HCT116 (cell line): Measurements from ENCODE around the gene FMC1. TPM values are rescaled to one million over a fixed set of nuclear protein-coding genes. Genes with fewer than 3 reads are reported as not detected.

Experiments
- ATAC-seq: fragments of 200-7000 bp; cut with Tn5 transposase; 2 replicates; pipeline ENCODE4 v1.9.1; 2020; ENCODE audit warnings: mild to moderate bottlenecking, moderate library complexity
- BruUV-seq: library from RNA; stranded (reverse); fragments of 400-500 nt; replicated peaks from 2 replicates; lab custom pipeline; 2021; lab: Mats Ljungman, UMichigan
- CTCF ChIA-PET: fragments of 300-600 bp; sonication (Branson Sonifier 250); formaldehyde crosslinking; loops from one replicate; lab custom pipeline; 2021; ENCODE audit warnings: antibody characterized with exemption; lab: Charles Lee
- POLR2A ChIA-PET: fragments of 300-600, 350-600 bp; sonication (Branson Sonifier 250); formaldehyde crosslinking; loops from one replicate; lab custom pipeline; 2021; ENCODE audit warnings: antibody characterized with exemption; lab: Charles Lee
- RAD21 ChIA-PET, 2 experiments: fragments of 300-600 bp; sonication (Branson Sonifier 250); formaldehyde crosslinking; loops; one replicate each; lab custom pipeline; 2023; ENCODE audit warnings: low total read pairs in 2 of 2; ENCODE audit not compliant: uncharacterized antibody in 2 of 2, unreplicated experiment in 2 of 2, low non-redundant PET in 1 of 2; lab: Charles Lee
- DNase-seq: peaks from one replicate; pipeline ENCODE4 v3.0.0-alpha.2; 2010; ENCODE audit warnings: low read depth, low spot score
- H2AFZ ChIP-seq: fragments of 200-600 bp; shearing (Covaris generic), sonication (generic); 2 replicates; pipeline ENCODE4 v1.6.1; 2017; ENCODE audit warnings: low read depth, mixed run types, mixed read lengths, antibody characterized with exemption, low read length; ENCODE audit not compliant: poor library complexity, severe bottlenecking
- H3K27ac ChIP-seq: 2 replicates; pipeline ENCODE4 v1.5.1; 2012; ENCODE audit warnings: low read depth, low read length
- H3K27me3 ChIP-seq: fragments of 200-600 bp; sonication (generic); 2 replicates; pipeline ENCODE4 v1.6.1; 2016; ENCODE audit warnings: mixed run types, low read length, mixed read lengths; ENCODE audit not compliant: insufficient read depth
- H3K36me3 ChIP-seq, 2 experiments: fragments of 200-500 bp in 1 of 2; fragments of 200-600 bp in 1 of 2; sonication (Bioruptor generic) in 1 of 2; sonication (generic) in 1 of 2; 2 replicates each; pipeline versions ENCODE4 v1.5.1 to v1.6.1; 2014 to 2016; ENCODE audit warnings: low read length in 2 of 2, inconsistent platforms in 1 of 2, mixed read lengths in 1 of 2, mixed run types in 1 of 2; ENCODE audit not compliant: insufficient read depth in 2 of 2, control insufficient read depth in 1 of 2
- H3K4me1 ChIP-seq, 2 experiments: fragments of 200-600 bp in 1 of 2; sonication (generic) in 1 of 2; 2 replicates each; pipeline versions ENCODE4 v1.5.1 to v1.6.1; 2012 to 2017; ENCODE audit warnings: low read length in 2 of 2, inconsistent platforms in 1 of 2, mild to moderate bottlenecking in 1 of 2, mixed read lengths in 1 of 2, mixed run types in 1 of 2, moderate library complexity in 1 of 2; ENCODE audit not compliant: insufficient read depth in 2 of 2, control insufficient read depth in 1 of 2
- H3K4me2 ChIP-seq: fragments of 200-600 bp; sonication (generic); 2 replicates; pipeline ENCODE4 v1.6.1; 2017; ENCODE audit warnings: mixed run types, low read length, mixed read lengths
- H3K4me3 ChIP-seq, 2 experiments: fragments of 200-600 bp in 1 of 2; sonication (generic) in 1 of 2; replicated peaks in 1 of 2; 2 replicates each; pipeline ENCODE4 v1.5.1; 2011 to 2016; ENCODE audit warnings: low read length in 2 of 2, control low read depth in 1 of 2, low read depth in 1 of 2, mild to moderate bottlenecking in 1 of 2, mixed read lengths in 1 of 2, mixed run types in 1 of 2
- H3K79me2 ChIP-seq: fragments of 200-600 bp; sonication (generic); 2 replicates; pipeline ENCODE4 v1.6.1; 2017; ENCODE audit warnings: mild to moderate bottlenecking, mixed run types, low read length, moderate library complexity, mixed read lengths; ENCODE audit not compliant: insufficient read depth
- H3K9ac ChIP-seq: fragments of 200-600 bp; sonication (generic); 2 replicates; pipeline ENCODE4 v1.6.1; 2016; ENCODE audit warnings: low read length, mixed read lengths
- H3K9me2 ChIP-seq: fragments of 200-600 bp; sonication (generic), shearing (Covaris generic); 2 replicates; pipeline ENCODE4 v1.6.1; 2017; ENCODE audit warnings: mixed run types, mild to moderate bottlenecking, moderate library complexity; ENCODE audit not compliant: insufficient read depth
- H3K9me3 ChIP-seq, 2 experiments: fragments of 200-500 bp in 1 of 2; fragments of 200-600 bp in 1 of 2; sonication (Bioruptor generic) in 1 of 2; sonication (generic) in 1 of 2; 2 replicates each; pipeline ENCODE4 v1.6.1; 2014 to 2017; ENCODE audit warnings: low read length in 2 of 2, mixed read lengths in 2 of 2, inconsistent platforms in 1 of 2, low read depth in 1 of 2, mild to moderate bottlenecking in 1 of 2, mixed run types in 1 of 2, moderate library complexity in 1 of 2; ENCODE audit not compliant: control insufficient read depth in 1 of 2, insufficient read depth in 1 of 2
- H4K20me1 ChIP-seq: fragments of 200-600 bp; sonication (generic), shearing (Covaris generic); 2 replicates; pipeline ENCODE4 v1.6.1; 2017; ENCODE audit warnings: mixed run types, mild to moderate bottlenecking, moderate library complexity; ENCODE audit not compliant: insufficient read depth
- CBX3 ChIP-seq: IDR thresholded peaks from 2 replicates; pipeline ENCODE4 v1.6.1; 2012; ENCODE audit warnings: low read depth
- CEBPB ChIP-seq: IDR thresholded peaks from 2 replicates; pipeline ENCODE4 v1.6.1; 2012; ENCODE audit warnings: low read depth
- CTCF ChIP-seq, 3 experiments: fragments of 200-600 bp in 1 of 3; sonication (generic) in 1 of 3; IDR thresholded peaks in 2 of 3; conservative IDR thresholded peaks in 1 of 3; 2 replicates each; pipeline ENCODE4 v1.5.1; 2012 to 2017; ENCODE audit warnings: low read depth in 2 of 3, low read length in 2 of 3, antibody characterized with exemption in 1 of 3, borderline replicate concordance in 1 of 3, control low read depth in 1 of 3, mild to moderate bottlenecking in 1 of 3, mixed read lengths in 1 of 3, mixed run types in 1 of 3, moderate library complexity in 1 of 3; ENCODE audit not compliant: insufficient read depth in 1 of 3
- EZH2phosphoT487 ChIP-seq: fragments of 200-600 bp; IDR thresholded peaks from 2 replicates; pipeline ENCODE4 v1.6.1; 2018; ENCODE audit warnings: antibody characterized with exemption, borderline replicate concordance
- FOSL1 ChIP-seq: IDR thresholded peaks from 2 replicates; pipeline ENCODE4 v1.6.1; 2012; ENCODE audit warnings: low read depth
- SIN3A ChIP-seq: IDR thresholded peaks from 2 replicates; pipeline ENCODE4 v1.6.1; 2012; ENCODE audit warnings: low read depth
- SP1 ChIP-seq: IDR thresholded peaks from 2 replicates; pipeline ENCODE4 v1.6.1; 2012; ENCODE audit warnings: low read depth
- SRF ChIP-seq: IDR thresholded peaks from 2 replicates; pipeline ENCODE4 v1.6.1; 2012; ENCODE audit warnings: low read depth
- TCF7L2 ChIP-seq: IDR thresholded peaks from 2 replicates; pipeline ENCODE4 v1.7.0; 2011; ENCODE audit warnings: borderline replicate concordance, inconsistent platforms; ENCODE audit not compliant: insufficient read depth, insufficient read length; ENCODE audit errors: extremely low read depth
- ZFX ChIP-seq: fragments of 450-650 bp; IDR thresholded peaks from 2 replicates; pipeline ENCODE4 v1.6.1; 2017
- ZNF274 ChIP-seq: fragments of 200-500 bp; sonication (Bioruptor generic); IDR thresholded peaks from 2 replicates; pipeline ENCODE4 v1.6.1; 2014; ENCODE audit warnings: mild to moderate bottlenecking, low read depth, low read length, inconsistent platforms
- intact Hi-C: fragments of 100-400 bp; cut with micrococcal nuclease; formaldehyde crosslinking; loops from 2 replicates; pipeline ENCODE4 v1.10.0; 2022
- total RNA-seq: library from RNA; stranded (reverse); gene quantifications from one replicate; pipeline ENCODE4 v1.2.1, GENCODE V29; 2021; ENCODE audit not compliant: unreplicated experiment

Gene FMC1
- total RNA-seq, 1 experiment from 2014 or later: 19.4 TPM

DNA sequence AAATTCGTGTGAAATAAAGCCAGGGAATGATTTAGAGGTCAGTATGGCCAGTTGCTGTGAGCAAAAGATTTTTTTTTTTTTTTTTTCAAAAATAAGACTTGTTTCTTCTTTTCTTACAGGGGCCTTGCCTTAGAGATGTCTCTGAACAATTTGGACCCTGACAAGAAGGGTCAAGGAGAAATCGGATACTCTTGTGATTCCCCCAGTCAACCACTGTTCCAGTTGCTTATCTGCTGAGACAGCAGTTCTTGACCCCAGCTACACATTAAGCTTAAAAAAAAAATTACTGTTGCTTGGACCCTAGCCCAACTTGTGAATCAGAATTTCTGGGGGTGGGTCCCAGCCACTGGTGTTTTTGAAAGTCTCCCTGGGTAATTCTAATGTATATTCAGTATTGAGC lies 12.0 kb upstream of the FMC1 start:
- Histone ChIP-seq H3K27me3 (no peaks in the 10 kb centered on the region), H3K27ac (no peak overlapping the region), H3K79me2 (no peaks in the 10 kb centered on the region), H3K9ac (no peak overlapping the region), H3K4me3 (no peak overlapping the region), H3K9me3 (no peaks in the 10 kb centered on the region), H3K4me1 (peaks cover 0 to 4% of the 10 kb centered on the region in 2 experiments; a peak in 1 of 4 replicates), H3K36me3 (no peaks in the 10 kb centered on the region), H2AFZ (no peak overlapping the region), H3K9me2 (no peaks in the 10 kb centered on the region), H4K20me1 (no peaks in the 10 kb centered on the region), H3K4me2 (no peak overlapping the region)
- intact Hi-C loops: no loop called here
- POLR2A ChIA-PET: no interaction called here
- CTCF ChIA-PET: interaction anchor here (1.6 kb wide), 1 partner anchor 8 kb away, joined by 9 read pairs; no protein-coding TSS in a partner anchor
- ATAC-seq: no peak
- no peak for DNase-seq
- BruUV-seq: no TSS peak
- RAD21 ChIA-PET: no interaction called here
- TF ChIP-seq FOSL1: no peak
- TF ChIP-seq EZH2phosphoT487: no peak
- TF ChIP-seq SIN3A: no peak
- TF ChIP-seq ZNF274: no peak
- TF ChIP-seq ZFX: no peak
- no peak for TF ChIP-seq SP1
- TF ChIP-seq SRF: no peak
- no peak for TF ChIP-seq CBX3
- no peak for TF ChIP-seq CEBPB
- TF ChIP-seq TCF7L2: no peak
- no peak for TF ChIP-seq CTCF (IDR thresholded peaks at IDR 0.05 in 2 of 3, conservative IDR thresholded peaks at IDR 0.05 in 1 of 3; ENCODE audit: borderline replicate concordance in 1 of 3, insufficient read depth in 1 of 3, low read depth in 2 of 3, low read length in 2 of 3)
